ENCODE results near the gene OR2T27. TPM values are rescaled to one million over a fixed set of nuclear protein-coding genes. Genes with fewer than 3 reads are reported as not detected.

OR2T27 gene
- total RNA-seq: not detected in 2 replicates

GRCh38 chr1:248655354-248655753 is at the start of gene OR2T27:
Gene OR2T27, minus strand, starts transcription at chr1:248655528. Its CDS starts 4,644 bp downstream, at chr1:248650884.

GRCh38 chr1:248702714-248703113 is 47.4 kb upstream of the OR2T27 start, which contains the start of gene OR14I1:
Gene OR14I1, minus strand, starts transcription at chr1:248702766.

GRCh38 chr1:248645178-248645577 is 10.2 kb downstream of the OR2T27 start, which contains the start of gene OR2T35:
Gene OR2T35, minus strand, starts transcription at chr1:248645278. Its CDS starts 6,020 bp downstream, at chr1:248639258.

GRCh38 chr1:248634991-248635390 is 20.3 kb downstream of the OR2T27 start, which contains the start of gene OR2T11:
Gene OR2T11, minus strand, starts transcription at chr1:248635091. Its CDS starts 7,963 bp downstream, at chr1:248627128.

Other genes starting within 250 kb of the OR2T27 start
- gene OR2T2, start 209.9 kb downstream of the OR2T27 start, total RNA-seq: not detected in 2 replicates
- not detected in 2 replicates for gene OR2T3, start 182.2 kb downstream of the OR2T27 start, total RNA-seq
- not detected in 2 replicates for gene OR2T5, start 166.9 kb downstream of the OR2T27 start, total RNA-seq
- gene OR2G6, start 147.5 kb downstream of the OR2T27 start, total RNA-seq: under 0.01 TPM in 1 of 2 replicates, not detected in the other
- not detected in 2 replicates for gene OR2T29, start 92.8 kb downstream of the OR2T27 start, total RNA-seq
- gene OR2T34, start 80.8 kb downstream of the OR2T27 start, total RNA-seq: not detected in 2 replicates
- gene OR2T10, start 57.8 kb downstream of the OR2T27 start, total RNA-seq: not detected in 2 replicates
- gene OR2T11, start 20.4 kb downstream of the OR2T27 start, total RNA-seq: not detected in 2 replicates
- not detected in 2 replicates for gene OR2T35, start 10.2 kb downstream of the OR2T27 start, total RNA-seq
- not detected in 2 replicates for gene OR14I1, start 47.2 kb upstream of the OR2T27 start, total RNA-seq
- gene LYPD8, start 100.2 kb upstream of the OR2T27 start, total RNA-seq: not detected in 2 replicates
- 25.5 and 26.4 TPM in 2 replicates for gene SH3BP5L, start 170.4 kb upstream of the OR2T27 start, total RNA-seq
- gene ZNF672, start 182.7 kb upstream of the OR2T27 start, total RNA-seq: 11.5 and 12.8 TPM in 2 replicates
- gene ZNF692, start 203.6 kb upstream of the OR2T27 start, total RNA-seq: 6.5 and 7.5 TPM in 2 replicates

Measured in articular chondrocyte of knee joint (primary cell).